BJ (cell line): ENCODE measurements around the gene VWA5B1. TPM values are rescaled to one million over a fixed set of nuclear protein-coding genes. Genes with fewer than 3 reads are reported as not detected.

ENCODE experiments used
- CTCF ChIA-PET: fragments of 350-600 bp; formaldehyde crosslinking; extraction: SDS; loops from one replicate; lab custom pipeline; 2021; ENCODE audit warnings: antibody characterized with exemption, inconsistent platforms; lab: Yijun Ruan, JAX
- POLR2A ChIA-PET: fragments of 300-600 bp; sonication (Branson Sonifier 250); formaldehyde crosslinking; extraction: SDS; loops from one replicate; lab custom pipeline; 2021; ENCODE audit warnings: antibody characterized with exemption; lab: Charles Lee
- DNase-seq: peaks from one replicate; pipeline ENCODE4 v3.0.0-alpha.2; 2011; ENCODE audit warnings: low read depth
- H3K27me3 ChIP-seq: 2 replicates; pipeline ENCODE4 v1.6.0; 2011; ENCODE audit warnings: low read length; ENCODE audit not compliant: control insufficient read depth, insufficient read depth
- H3K36me3 ChIP-seq: 2 replicates; pipeline ENCODE4 v1.5.1; 2011; ENCODE audit warnings: low read length; ENCODE audit not compliant: control insufficient read depth, insufficient read depth
- H3K4me3 ChIP-seq: 2 replicates; pipeline ENCODE4 v1.5.1; 2011; ENCODE audit warnings: low read depth, mild to moderate bottlenecking, control low read depth, low read length
- polyA plus RNA-seq: library from polyadenylated mRNA; depleted of rRNA; stranded (reverse); fragments of >200 nt; gene quantifications from 2 replicates; pipeline ENCODE4 v1.2.3, GENCODE V29; 2011
- TF ChIP-seq, protein P1 (sequence below): IDR thresholded peaks from 2 replicates; pipeline ENCODE4 v1.5.1; 2011; ENCODE audit warnings: low read depth, mild to moderate bottlenecking, control low read depth, inconsistent platforms, low read length, moderate library complexity; ENCODE audit not compliant: insufficient read depth

The VWA5B1 gene
- polyA plus RNA-seq, 1 experiment = not detected

DNA sequence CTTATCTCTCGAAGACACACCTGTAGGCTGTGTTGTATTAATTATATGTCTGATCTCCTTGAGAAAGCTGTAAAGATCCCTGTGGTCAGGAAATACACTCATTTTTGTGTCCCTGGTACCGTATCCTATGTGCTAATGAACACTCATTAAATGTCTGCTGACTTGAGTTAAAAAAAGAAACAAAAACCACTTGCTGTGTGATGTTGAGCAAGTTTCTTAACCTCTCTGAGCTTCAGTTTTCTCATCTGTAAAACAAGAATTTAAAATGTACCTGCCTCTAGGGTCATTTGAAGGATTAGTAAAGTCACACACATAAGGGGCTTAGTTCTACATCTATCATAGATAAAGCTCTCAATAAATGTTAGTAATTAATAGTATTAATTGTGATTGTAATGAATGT is 91.3 kb downstream of the VWA5B1 start:
- ChIA-PET POLR2A (interaction anchor here (0.6 kb wide), 1 partner anchor 113 kb away, joined by 4 read pairs; no protein-coding TSS in a partner anchor), CTCF (interaction anchor here (0.7 to 10.7 kb wide), 6 partner anchors 9 to 113 kb away, joined by 3 to 80 read pairs (median 6); no protein-coding TSS in a partner anchor)
- Histone ChIP-seq H3K36me3 (no peaks in the 10 kb centered on the region), H3K4me3 (no peak overlapping the region), H3K27me3 (peaks cover 24% of the 10 kb centered on the region)
- no peak for DNase-seq
- TF ChIP-seq, protein P1, sequence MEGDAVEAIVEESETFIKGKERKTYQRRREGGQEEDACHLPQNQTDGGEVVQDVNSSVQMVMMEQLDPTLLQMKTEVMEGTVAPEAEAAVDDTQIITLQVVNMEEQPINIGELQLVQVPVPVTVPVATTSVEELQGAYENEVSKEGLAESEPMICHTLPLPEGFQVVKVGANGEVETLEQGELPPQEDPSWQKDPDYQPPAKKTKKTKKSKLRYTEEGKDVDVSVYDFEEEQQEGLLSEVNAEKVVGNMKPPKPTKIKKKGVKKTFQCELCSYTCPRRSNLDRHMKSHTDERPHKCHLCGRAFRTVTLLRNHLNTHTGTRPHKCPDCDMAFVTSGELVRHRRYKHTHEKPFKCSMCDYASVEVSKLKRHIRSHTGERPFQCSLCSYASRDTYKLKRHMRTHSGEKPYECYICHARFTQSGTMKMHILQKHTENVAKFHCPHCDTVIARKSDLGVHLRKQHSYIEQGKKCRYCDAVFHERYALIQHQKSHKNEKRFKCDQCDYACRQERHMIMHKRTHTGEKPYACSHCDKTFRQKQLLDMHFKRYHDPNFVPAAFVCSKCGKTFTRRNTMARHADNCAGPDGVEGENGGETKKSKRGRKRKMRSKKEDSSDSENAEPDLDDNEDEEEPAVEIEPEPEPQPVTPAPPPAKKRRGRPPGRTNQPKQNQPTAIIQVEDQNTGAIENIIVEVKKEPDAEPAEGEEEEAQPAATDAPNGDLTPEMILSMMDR = no peak

DNA sequence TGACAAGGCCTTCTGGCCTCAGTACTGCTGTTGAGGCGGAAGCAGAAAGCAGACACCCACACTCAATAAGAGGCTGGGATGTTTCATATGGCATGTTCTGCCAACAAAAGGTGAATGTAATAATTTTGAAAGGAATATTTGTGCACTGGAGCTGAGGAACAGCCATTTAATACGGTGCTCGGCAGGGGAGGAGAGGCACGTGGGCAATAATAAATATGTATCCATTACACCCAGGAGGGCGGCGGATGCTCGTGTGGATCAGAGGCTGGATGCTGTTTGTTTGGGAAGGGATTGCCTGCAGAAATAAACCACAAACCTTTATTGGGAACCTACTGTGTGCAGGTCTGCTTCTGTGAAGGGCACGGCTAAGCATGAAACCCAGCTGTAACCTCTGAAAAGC is 92.0 kb downstream of the VWA5B1 start:
- ChIA-PET POLR2A (no interaction called here), CTCF (interaction anchor here (0.6 to 10.7 kb wide), 6 partner anchors 11 to 112 kb away, joined by 3 to 80 read pairs (median 4); no protein-coding TSS in a partner anchor)
- DNase-seq = no peak
- Histone ChIP-seq H3K4me3 (no peak overlapping the region), H3K36me3 (no peaks in the 10 kb centered on the region), H3K27me3 (peaks cover 29% of the 10 kb centered on the region)
- TF ChIP-seq, protein P1 = no peak

DNA sequence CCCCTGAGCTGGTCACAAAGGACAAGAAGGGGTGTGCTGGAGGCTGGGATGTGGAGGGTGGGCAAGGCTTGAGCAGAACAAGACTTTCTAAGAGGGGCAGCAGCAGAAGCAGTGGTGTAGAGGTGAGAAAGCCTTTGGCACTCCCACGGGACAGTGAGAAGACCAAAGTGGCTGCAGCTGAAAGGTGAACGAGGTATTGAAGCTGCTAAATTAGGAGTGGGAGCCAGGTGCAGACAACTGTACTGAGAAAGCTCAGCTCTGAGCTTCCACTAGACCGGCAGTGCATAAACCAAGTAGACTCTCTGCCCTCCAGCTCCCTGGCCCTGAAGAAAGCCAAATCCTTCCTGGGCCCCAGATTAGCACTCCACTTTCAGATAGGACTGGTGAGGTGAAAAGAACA is 93.0 kb downstream of the VWA5B1 start:
- Histone ChIP-seq H3K4me3 (no peak overlapping the region), H3K36me3 (no peaks in the 10 kb centered on the region), H3K27me3 (peaks cover 31% of the 10 kb centered on the region)
- CTCF ChIA-PET = interaction anchor here (0.6 to 10.7 kb wide), 5 partner anchors 15 to 111 kb away, joined by 3 to 80 read pairs (median 3); no protein-coding TSS in a partner anchor
- no peak for DNase-seq
- POLR2A ChIA-PET = interaction anchor here (0.5 kb wide), 1 partner anchor 1624 kb away, joined by 9 read pairs; no protein-coding TSS in a partner anchor
- TF ChIP-seq, protein P1 = no peak

DNA sequence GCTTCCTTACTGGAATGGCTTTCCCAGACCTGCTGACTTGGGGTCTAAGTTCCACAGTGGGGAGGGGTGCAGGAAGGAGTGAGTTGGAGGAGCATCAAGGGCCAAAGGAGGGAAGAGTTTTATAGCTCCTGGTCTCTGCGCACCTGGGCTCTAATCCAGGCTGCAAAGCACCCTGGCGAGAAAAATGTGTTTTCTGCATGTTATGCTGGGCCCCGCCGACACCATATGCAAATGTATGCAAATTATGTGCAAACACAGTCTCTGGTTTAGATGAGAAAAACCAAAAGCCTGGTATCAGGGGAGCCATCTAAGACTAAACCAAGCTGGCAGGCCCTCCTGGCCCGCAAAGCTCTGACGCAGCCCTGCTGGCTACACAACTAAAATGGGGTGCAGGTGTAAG is 95.0 kb downstream of the VWA5B1 start:
- CTCF ChIA-PET = interaction anchor here (1.2 kb wide), 1 partner anchor 24 kb away, joined by 3 read pairs; no protein-coding TSS in a partner anchor
- DNase-seq = no peak
- no peaks in the 10 kb centered on the region for H3K36me3 ChIP-seq
- TF ChIP-seq, protein P1 = no peak
- H3K4me3 ChIP-seq = no peak overlapping the region
- POLR2A ChIA-PET = no interaction called here
- peaks cover 31% of the 10 kb centered on the region for H3K27me3 ChIP-seq

DNA sequence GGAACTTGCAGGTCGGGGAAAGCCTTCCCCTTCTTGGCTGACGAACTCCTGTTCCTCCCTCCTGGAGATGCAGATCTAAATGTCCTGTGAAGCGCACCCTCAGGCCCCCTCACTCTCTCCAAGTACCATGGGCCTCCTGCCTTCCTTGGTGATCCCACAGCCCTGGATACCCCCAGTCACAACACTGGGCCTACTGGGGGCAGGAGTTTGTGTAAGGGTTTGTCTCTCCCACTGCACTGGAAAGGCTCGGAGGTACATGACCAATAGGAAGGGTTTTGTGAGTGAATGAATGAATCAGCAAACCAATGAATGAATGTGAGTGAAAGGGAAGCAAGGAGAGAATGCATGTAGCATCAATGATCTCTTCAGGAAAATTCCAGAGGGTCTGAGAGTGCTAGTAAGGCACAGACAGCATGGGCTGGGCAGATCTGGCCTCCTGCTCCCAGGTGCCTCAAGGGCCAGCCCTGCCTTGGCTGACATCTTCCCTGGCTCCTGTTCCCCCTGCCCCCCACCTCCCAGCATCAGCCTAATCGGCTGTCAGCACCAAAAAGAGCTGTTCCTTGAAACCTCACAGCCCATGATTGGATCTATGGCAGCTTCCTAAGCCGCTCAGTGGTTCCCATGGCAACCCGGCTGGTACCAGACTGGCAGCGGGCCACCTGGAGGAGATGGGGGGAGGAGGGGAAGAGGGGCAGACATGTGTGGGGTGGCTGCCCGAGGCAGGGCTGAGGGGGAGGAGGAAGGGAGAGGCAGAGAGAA is 95.8 kb downstream of the VWA5B1 start:
- POLR2A ChIA-PET = interaction anchor here (0.6 kb wide), 1 partner anchor 465 kb away, joined by 4 read pairs; no protein-coding TSS in a partner anchor
- DNase-seq = no peak
- TF ChIP-seq, protein P1 = no peak
- Histone ChIP-seq H3K4me3 (no peak overlapping the region), H3K27me3 (peaks cover 31% of the 10 kb centered on the region), H3K36me3 (no peaks in the 10 kb centered on the region)
- CTCF ChIA-PET = no interaction called here
